ENCODE results near the gene LGR6. TPM values are rescaled to one million over a fixed set of nuclear protein-coding genes. Genes with fewer than 3 reads are reported as not detected.
A peak's percentile ranks its signal among the peaks of the same experiment; 100 is the strongest.

LGR6 gene
- total RNA-seq, 1 donor from 2014 or later, result 4.7 TPM

DNA sequence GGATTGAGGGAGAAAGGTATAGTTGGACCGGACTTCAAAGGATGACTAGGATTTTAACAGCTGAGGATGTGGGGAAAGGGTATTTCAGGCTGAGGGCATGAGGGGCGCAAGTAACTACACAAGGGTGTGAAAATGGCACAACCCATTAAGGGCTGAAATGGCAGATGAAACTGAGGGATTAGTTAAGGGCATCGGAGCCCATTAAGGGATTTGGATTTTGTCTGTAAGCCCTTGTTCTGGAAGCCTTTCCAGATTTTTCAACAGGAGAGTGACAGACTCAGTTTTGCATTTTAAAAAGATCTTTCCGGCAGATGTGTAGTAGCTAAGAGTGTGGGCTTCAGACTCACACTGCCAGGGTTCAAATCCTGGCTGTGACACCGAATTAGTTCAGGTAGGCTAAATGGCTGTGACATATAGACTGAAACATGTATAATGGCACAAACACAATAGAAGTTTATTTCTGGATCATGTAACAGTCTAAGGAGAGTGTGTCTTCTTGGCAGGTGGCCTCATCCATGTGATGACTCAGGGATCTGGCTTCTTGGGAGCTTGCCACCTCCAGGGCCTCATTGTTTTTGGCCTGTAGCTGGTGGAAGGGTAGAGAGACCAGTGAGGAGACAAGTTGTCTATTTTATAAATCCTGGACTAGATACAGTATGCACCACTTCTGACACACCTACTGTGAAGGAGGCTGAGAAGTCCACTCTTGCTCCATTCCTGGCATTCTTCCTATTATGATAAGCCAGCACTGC, 98.5 kb downstream of the LGR6 start:
- DNase-seq, result peak; percentile 52

- DNase-seq, result no peak
These were observed 99.2 kb downstream of the LGR6 start for GRCh38 chr1:202292773-202293172.

- DNase-seq, result no peak
These were observed 100.0 kb downstream of the LGR6 start for GRCh38 chr1:202293569-202293968.

- no peak for DNase-seq
These were observed 108.6 kb downstream of the LGR6 start for GRCh38 chr1:202302166-202302565.

DNA sequence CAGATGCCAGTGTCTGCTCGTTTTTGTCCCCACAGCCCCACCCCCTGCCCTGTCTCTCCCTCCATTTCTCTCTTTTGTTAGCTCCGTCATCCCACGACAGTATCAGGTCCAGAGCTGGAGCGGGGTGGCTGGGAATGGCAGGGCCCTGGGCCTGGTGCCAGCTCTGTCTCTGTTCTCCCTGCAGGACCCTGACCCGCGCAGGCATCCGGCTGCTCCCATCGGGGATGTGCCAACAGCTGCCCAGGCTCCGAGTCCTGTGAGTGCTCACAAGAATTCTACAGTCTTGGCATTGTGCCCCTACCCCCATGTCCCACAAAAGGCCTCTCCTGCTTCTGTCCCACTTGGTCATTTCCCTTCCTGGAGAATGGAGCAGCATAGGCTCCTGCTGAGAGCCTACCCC, 110.8 kb downstream of the LGR6 start:
- DNase-seq, result peak; percentile 90

- peak; percentile 33 for DNase-seq
These were observed 111.6 kb downstream of the LGR6 start for GRCh38 chr1:202305168-202305567.

DNA sequence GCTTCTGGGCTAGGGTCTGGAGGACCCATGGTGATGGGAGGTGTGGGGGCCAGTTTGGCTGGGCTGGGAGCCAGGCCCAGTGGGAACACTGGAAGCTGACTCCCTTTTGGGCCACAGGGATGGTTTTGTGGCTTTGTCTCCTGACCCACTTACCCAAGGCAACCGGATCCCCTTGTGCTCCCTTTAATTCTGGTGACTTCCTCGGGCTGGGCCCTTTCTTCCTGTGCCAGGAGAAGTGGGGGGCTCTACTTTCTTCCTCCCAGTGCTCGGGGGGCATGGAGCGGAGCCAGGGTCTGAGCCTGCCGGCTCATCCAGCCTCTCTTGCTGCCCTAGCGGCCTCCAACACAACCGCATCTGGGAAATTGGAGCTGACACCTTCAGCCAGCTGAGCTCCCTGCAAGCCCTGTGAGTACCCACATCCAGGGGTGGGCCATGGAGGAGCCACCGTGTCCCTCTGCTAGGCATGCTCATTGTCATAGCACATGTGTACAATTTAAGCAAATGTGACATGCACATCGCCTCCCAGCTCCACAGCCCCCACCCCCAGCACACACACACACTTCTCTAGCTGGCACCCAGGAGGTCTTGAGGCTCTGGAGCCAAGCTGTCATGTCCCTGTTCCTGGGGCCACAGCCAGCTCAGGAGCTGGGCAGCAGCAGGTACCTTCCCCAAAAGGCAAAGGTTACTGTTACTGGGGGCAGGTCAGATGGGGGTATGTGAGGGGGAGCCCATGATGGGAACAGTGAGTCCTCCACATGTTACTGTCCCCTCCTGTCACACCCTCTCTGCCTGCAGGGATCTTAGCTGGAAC, 113.1 kb downstream of the LGR6 start:
- DNase-seq, result no peak

- DNase-seq, result no peak
These were observed 116.6 kb downstream of the LGR6 start for GRCh38 chr1:202310071-202310725.

GRCh38 chr1:202310746-202311145, 117.1 kb downstream of the LGR6 start:
- DNase-seq, result no peak

DNA sequence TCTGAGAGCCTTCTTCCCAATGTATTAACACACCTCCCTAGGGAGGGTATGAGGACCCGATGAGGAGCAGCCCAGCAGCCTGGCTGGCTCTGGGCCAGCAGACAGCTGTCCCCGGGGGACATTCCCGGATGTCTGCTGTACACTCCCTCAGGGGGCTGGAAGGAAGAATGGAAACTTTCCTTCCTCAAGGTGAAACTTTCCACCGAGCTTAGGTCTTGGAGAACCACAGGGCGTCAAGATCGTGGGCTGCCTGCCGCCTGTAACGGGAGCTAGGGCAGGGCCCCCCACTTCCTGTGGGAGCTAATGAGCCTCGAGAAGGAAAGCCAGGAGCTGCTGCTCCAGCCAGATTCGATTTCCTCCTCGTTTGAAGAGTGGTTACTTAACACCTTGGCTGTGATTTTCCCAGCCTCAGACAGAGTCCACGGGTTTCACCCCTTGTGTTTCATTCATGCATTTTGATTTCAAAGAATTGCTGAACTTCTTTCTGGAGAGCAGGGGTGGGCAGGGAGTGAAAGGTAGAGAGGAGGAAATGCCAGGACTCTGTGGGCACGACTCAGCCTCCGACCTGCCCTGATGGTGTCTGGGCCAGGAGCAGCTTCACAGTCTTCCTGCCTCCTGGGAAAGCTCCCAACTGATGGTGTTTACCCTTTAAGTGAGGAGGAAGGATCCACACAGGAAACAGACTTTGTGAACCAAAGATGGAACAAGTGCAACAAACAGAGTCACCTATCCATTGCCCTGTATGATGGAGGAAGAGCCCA, 118.5 kb downstream of the LGR6 start:
- peak; percentile 44 for DNase-seq

GRCh38 chr1:202315576-202316168, 122.1 kb downstream of the LGR6 start:
- peak; percentile 90 for DNase-seq

GRCh38 chr1:202316186-202316585, 122.6 kb downstream of the LGR6 start:
- DNase-seq, result no peak

DNA sequence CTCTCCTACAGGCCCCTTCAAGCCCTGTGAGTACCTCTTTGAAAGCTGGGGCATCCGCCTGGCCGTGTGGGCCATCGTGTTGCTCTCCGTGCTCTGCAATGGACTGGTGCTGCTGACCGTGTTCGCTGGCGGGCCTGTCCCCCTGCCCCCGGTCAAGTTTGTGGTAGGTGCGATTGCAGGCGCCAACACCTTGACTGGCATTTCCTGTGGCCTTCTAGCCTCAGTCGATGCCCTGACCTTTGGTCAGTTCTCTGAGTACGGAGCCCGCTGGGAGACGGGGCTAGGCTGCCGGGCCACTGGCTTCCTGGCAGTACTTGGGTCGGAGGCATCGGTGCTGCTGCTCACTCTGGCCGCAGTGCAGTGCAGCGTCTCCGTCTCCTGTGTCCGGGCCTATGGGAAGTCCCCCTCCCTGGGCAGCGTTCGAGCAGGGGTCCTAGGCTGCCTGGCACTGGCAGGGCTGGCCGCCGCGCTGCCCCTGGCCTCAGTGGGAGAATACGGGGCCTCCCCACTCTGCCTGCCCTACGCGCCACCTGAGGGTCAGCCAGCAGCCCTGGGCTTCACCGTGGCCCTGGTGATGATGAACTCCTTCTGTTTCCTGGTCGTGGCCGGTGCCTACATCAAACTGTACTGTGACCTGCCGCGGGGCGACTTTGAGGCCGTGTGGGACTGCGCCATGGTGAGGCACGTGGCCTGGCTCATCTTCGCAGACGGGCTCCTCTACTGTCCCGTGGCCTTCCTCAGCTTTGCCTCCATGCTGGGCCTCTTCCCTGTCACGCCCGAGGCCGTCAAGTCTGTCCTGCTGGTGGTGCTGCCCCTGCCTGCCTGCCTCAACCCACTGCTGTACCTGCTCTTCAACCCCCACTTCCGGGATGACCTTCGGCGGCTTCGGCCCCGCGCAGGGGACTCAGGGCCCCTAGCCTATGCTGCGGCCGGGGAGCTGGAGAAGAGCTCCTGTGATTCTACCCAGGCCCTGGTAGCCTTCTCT, 124.6 kb downstream of the LGR6 start:
- DNase-seq, result no peak

DNA sequence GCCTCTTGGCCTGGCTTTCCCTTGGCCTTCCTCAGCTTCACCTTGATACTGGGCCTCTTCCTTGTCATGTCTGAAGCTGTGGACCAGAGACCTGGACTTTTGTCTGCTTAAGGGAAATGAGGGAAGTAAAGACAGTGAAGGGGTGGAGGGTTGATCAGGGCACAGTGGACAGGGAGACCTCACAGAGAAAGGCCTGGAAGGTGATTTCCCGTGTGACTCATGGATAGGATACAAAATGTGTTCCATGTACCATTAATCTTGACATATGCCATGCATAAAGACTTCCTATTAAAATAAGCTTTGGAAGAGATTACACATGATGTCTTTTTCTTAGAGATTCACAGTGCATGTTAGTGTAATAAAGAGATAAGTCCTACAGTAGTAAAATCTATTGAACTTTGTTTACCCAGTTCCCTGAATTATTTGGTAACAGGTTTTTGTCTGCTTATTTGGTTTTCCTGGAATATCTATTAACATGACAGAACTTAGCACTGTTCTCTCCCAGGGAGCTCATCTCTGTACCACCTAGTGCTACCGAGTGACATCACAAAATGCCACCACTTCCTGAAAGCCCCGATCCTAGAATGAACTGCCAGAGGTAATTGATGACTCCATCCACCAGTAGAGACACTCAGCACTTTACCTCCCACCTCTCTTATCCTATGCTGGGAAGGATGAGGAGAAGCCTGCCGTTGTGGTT, 125.9 kb downstream of the LGR6 start:
- no peak for DNase-seq

DNA sequence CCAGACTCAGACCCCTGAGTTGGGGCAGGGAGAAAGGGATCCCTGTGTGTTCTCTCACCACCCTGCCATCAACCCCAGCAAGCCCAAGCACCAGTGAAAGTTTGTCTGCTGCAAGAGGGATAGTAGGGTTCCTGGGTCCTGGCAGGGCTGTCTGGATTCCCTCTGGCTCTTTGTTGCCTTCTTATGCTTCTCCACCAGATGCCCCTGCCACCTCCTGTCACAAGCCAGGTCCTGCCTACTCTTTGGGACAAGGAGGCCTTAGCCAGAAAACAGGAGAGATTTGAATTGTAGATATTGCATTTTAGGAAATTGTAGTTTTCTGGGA, 126.4 kb downstream of the LGR6 start:
- no peak for DNase-seq

- DNase-seq, result no peak
These were observed 130.1 kb downstream of the LGR6 start for GRCh38 chr1:202323731-202324130.

DNA sequence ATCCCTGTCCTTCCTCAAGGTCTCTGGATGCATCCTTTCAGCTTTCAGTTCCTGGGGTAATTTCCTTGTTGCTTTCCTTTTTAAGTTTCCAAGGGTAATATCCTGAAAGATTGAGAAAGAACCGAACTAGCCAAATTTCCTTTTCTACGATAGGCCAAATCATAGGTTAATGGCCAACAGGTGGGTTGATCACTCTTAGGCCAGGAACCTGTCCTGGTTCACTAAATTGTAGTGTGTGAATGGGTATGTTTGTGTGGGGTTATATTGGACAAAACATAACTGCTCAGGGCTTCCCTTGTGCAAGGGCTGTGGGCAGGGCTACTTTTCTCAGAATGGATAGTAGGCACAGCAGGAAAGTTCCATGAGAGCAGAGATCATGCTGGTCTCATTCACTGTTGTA, 131.0 kb downstream of the LGR6 start:
- DNase-seq, result no peak

GRCh38 chr1:202329891-202330290, 136.3 kb downstream of the LGR6 start:
- no peak for DNase-seq

DNA sequence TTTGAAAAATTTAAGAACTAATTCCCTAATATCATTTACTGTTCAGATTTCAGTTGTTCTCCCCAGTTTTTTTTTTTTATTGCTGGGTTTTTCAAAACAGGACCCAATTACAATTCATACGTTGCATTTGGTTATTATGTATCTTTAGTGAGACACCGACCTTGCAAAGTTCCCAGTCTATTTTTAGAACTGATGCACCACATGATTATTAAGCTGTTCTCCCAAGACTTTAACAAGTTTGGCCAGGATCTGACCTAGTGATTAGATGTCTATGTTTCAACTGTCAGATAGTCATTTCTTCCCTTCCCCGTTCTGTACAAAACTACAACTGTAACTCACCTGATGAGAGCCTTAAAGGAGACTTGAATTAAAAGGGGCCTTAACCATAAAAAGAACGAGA, 140.3 kb downstream of the LGR6 start:
- DNase-seq, result no peak

DNA sequence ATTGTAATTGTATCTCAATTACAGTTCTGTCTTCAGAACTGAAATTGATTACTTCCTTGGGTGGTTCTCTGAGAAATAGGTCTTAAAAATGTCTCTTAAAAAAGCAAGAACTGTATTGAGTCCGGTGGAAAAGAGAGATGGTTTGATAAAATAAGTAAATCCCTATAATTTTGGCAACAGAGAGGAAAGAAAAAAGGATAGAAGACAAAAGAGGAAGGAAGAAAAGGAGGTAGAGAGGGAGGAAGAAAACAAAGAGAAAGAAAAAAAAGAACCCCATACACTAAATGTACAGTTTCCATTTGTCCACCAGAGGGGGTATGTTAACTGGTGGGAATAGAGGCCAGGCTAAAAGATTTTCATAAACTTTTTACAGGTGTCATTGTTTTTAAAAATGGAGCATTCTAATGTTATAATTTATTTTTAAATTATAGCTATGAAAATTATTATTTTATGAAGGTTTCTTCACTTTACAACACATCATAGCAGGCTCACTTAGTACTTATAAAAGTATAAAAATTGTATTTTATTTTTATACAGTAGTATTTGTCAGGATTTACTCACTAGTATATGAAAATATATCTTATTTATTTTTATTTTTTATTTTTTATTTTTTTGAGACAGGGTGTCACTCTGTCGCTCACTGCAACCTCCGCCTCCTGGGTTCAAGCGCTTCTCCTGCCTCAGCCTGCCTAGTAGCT, 150.2 kb downstream of the LGR6 start:
- DNase-seq, result peak; percentile 61
